ENCODE results near the gene AKT2. TPM values are rescaled to one million over a fixed set of nuclear protein-coding genes. Genes with fewer than 3 reads are reported as not detected.

AKT2 gene
- total RNA-seq, 1 experiment from 2014 or later: 2,376 TPM

GRCh38 chr19:40278361-40279035, 6.6 kb downstream of the AKT2 start:
- in situ Hi-C loops (cut with HindIII; ENCODE audit: low pct_unique_long_range_greater_than_20kb, low sequenced_read_pairs) (no loop called here), intact Hi-C loops (cut with micrococcal nuclease; ENCODE audit: unreplicated experiment) (no loop called here)
- BruUV-seq (replicated peaks): no TSS peak
- ChIA-PET POLR2A (interaction anchor here (0.5 to 1.7 kb wide), 12 partner anchors 9 to 856 kb away, joined by 3 to 17 read pairs (median 3); no protein-coding TSS in a partner anchor), CTCF (interaction anchor here (0.5 to 7.0 kb wide), 13 partner anchors 8 to 449 kb away, joined by 3 to 99 read pairs (median 5); no protein-coding TSS in a partner anchor)
- DNase-seq (ENCODE audit: low read depth, low spot score): no peak
- H3K27ac ChIP-seq (ENCODE audit: low read length): no peak overlapping the region
- TF ChIP-seq SIN3A (IDR thresholded peaks at IDR 0.05; ENCODE audit: borderline replicate concordance, insufficient read depth, low read depth, low read length) (no peak), REST (IDR thresholded peaks at IDR 0.05; ENCODE audit: insufficient read depth in 1 of 2, low read depth in 2 of 2, low read length in 1 of 2) (no peak), POLR2AphosphoS5 (IDR thresholded peaks at IDR 0.05; ENCODE audit: low read depth, low read length) (no peak), TCF7L2 (IDR thresholded peaks at IDR 0.05; ENCODE audit: low read depth, low read length) (no peak)
- no peaks in the 10 kb centered on the region for H3K9me3 ChIP-seq (ENCODE audit: control insufficient read depth, insufficient read depth, low read depth, low read length)
- H3K36me3 ChIP-seq (ENCODE audit: control insufficient read depth, insufficient read depth, low read length): peaks cover 9% of the 10 kb centered on the region; the same call in 1 of the 2 replicates
- no peak for ATAC-seq
- H3K4me1 ChIP-seq (ENCODE audit: control insufficient read depth, insufficient read depth, low read length): peaks cover 66% of the 10 kb centered on the region
- H3K27me3 ChIP-seq (ENCODE audit: control insufficient read depth, insufficient read depth, low read length): no peaks in the 10 kb centered on the region
- H3K4me3 ChIP-seq (ENCODE audit: low read depth in 2 of 2, low read length in 2 of 2): no peak overlapping the region

- in situ Hi-C loops (cut with HindIII; ENCODE audit: low pct_unique_long_range_greater_than_20kb, low sequenced_read_pairs) (no loop called here), intact Hi-C loops (cut with micrococcal nuclease; ENCODE audit: unreplicated experiment) (no loop called here)
- ChIA-PET POLR2A (interaction anchor here (0.6 to 1.2 kb wide), 9 partner anchors 9 to 306 kb away, joined by 3 to 9 read pairs (median 4); partner anchors contain the start of gene PSMC4), CTCF (interaction anchor here (0.6 to 7.0 kb wide), 4 partner anchors 11 to 448 kb away, joined by 3 to 99 read pairs (median 6); partner anchors contain the start of gene TTC9B)
- Histone ChIP-seq H3K27me3 (ENCODE audit: control insufficient read depth, insufficient read depth, low read length) (no peaks in the 10 kb centered on the region), H3K27ac (ENCODE audit: low read length) (no peak overlapping the region), H3K36me3 (ENCODE audit: control insufficient read depth, insufficient read depth, low read length) (peaks cover 8% of the 10 kb centered on the region; the same call in 1 of the 2 replicates), H3K9me3 (ENCODE audit: control insufficient read depth, insufficient read depth, low read depth, low read length) (no peaks in the 10 kb centered on the region), H3K4me1 (ENCODE audit: control insufficient read depth, insufficient read depth, low read length) (peaks cover 59% of the 10 kb centered on the region), H3K4me3 (ENCODE audit: low read depth in 2 of 2, low read length in 2 of 2) (no peak overlapping the region)
- DNase-seq (ENCODE audit: low read depth, low spot score) (no peak), ATAC-seq (peak; percentile 1; the same call in 1 of the 2 replicates)
- TF ChIP-seq POLR2AphosphoS5 (IDR thresholded peaks at IDR 0.05; ENCODE audit: low read depth, low read length) (no peak), SIN3A (IDR thresholded peaks at IDR 0.05; ENCODE audit: borderline replicate concordance, insufficient read depth, low read depth, low read length) (no peak), CTCF (IDR thresholded peaks at IDR 0.05) (no peak), REST (IDR thresholded peaks at IDR 0.05; ENCODE audit: insufficient read depth in 1 of 2, low read depth in 2 of 2, low read length in 1 of 2) (no peak), TCF7L2 (IDR thresholded peaks at IDR 0.05; ENCODE audit: low read depth, low read length) (no peak)
- BruUV-seq (replicated peaks): no TSS peak
Measured at GRCh38 chr19:40277356-40278059, 7.6 kb downstream of the AKT2 start.

Measured in Panc1 (cell line).